WI38 (cell line): ENCODE measurements around the gene CCNY.

ENCODE experiments used
- H3K4me3 ChIP-seq: 2 replicates; pipeline ENCODE4 v1.5.1; 2011; ENCODE audit warnings: low read depth, mild to moderate bottlenecking, control low read depth, low read length
- TF ChIP-seq, protein P1 (sequence below): IDR thresholded peaks from 2 replicates; pipeline ENCODE4 v1.5.1; 2012; ENCODE audit warnings: low read depth, mild to moderate bottlenecking, control low read depth, low read length

CCNY gene

DNA sequence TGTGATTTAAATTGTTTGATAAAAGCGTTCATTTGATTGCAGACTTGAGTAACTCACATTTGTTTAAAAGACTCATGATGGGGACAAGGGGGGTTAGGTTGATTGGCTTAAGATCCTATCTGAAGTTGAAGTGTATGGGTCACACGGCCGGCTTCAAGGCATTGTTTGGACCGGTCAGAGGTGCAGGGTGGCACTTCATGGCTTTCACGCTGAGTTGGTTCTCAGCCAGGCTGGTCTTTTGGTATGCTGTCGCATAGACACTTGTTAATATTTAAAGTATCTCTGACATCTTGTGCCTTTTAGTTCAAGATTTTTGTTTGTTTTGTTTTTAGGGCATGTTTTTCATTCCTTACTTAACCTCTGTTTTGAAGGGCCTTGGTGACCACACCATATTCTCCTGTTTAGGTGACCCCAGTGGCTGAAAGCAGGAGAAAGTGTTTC is 58.1 kb downstream of the CCNY start:
- no peak overlapping the region for H3K4me3 ChIP-seq
- TF ChIP-seq, protein P1, sequence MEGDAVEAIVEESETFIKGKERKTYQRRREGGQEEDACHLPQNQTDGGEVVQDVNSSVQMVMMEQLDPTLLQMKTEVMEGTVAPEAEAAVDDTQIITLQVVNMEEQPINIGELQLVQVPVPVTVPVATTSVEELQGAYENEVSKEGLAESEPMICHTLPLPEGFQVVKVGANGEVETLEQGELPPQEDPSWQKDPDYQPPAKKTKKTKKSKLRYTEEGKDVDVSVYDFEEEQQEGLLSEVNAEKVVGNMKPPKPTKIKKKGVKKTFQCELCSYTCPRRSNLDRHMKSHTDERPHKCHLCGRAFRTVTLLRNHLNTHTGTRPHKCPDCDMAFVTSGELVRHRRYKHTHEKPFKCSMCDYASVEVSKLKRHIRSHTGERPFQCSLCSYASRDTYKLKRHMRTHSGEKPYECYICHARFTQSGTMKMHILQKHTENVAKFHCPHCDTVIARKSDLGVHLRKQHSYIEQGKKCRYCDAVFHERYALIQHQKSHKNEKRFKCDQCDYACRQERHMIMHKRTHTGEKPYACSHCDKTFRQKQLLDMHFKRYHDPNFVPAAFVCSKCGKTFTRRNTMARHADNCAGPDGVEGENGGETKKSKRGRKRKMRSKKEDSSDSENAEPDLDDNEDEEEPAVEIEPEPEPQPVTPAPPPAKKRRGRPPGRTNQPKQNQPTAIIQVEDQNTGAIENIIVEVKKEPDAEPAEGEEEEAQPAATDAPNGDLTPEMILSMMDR = no peak

- TF ChIP-seq, protein P1 = no peak
- no peak overlapping the region for H3K4me3 ChIP-seq
Observed at GRCh38 chr10:35394934-35395333, 58.6 kb downstream of the CCNY start.

GRCh38 chr10:35396560-35397434 is 60.5 kb downstream of the CCNY start:
- TF ChIP-seq, protein P1 = no peak
- no peak overlapping the region for H3K4me3 ChIP-seq

DNA sequence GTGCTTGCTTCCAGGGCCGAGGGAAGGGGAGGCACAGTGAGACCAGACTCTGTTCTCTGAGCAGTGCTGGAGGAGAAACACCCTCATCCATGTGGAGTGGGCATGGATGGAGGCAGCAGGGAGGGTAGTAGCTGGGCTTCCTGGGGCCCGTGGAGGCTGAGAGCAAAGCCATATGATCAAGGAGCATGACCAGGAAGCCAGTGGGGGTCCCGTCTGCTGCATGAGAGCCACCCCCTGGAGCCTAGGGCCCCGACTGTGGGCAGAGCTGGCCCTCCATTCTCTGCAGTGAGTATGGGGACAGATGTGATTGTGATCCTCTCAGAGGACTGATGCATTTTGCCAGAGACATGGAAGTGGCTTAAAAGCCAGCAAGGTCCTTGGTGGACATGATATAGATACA is 61.6 kb downstream of the CCNY start:
- TF ChIP-seq, protein P1 = no peak

GRCh38 chr10:35398355-35398754 is 62.0 kb downstream of the CCNY start:
- TF ChIP-seq, protein P1 = no peak
- H3K4me3 ChIP-seq = no peak overlapping the region

More for the DNA sequence above, 61.6 kb downstream of the CCNY start:
- no peak overlapping the region for H3K4me3 ChIP-seq

GRCh38 chr10:35398908-35399307 is 62.6 kb downstream of the CCNY start:
- TF ChIP-seq, protein P1 = no peak
- no peak overlapping the region for H3K4me3 ChIP-seq

- H3K4me3 ChIP-seq = no peak overlapping the region
- TF ChIP-seq, protein P1 = no peak
Observed at GRCh38 chr10:35399414-35400009, 63.2 kb downstream of the CCNY start.
